HepG2 (cell line): ENCODE data around the gene NIT2. TPM values are rescaled to one million over a fixed set of nuclear protein-coding genes. Genes with fewer than 3 reads are reported as not detected.

Experiments
- GATAD2A ChIP-seq: IDR thresholded peaks from 2 replicates; pipeline ENCODE4 v1.6.1; 2016
- HNF4G ChIP-seq, 2 experiments: sonication (generic) in 1 of 2; formaldehyde crosslinking in 1 of 2; IDR thresholded peaks; 2 replicates each; pipeline versions ENCODE4 v1.4.0 to v1.6.1; 2011 to 2020; ENCODE audit warnings: borderline replicate concordance in 2 of 2, low read depth in 2 of 2, mild to moderate bottlenecking in 2 of 2, low read length in 1 of 2, missing genetic modification reagents in 1 of 2, moderate library complexity in 1 of 2
- KDM3A ChIP-seq: IDR thresholded peaks from 2 replicates; pipeline ENCODE4 v1.6.1; 2018; ENCODE audit warnings: low read depth, missing compliant biosample characterization
- KDM5A ChIP-seq: fragments of 200-600 bp; sonication (generic); IDR thresholded peaks from 2 replicates; pipeline ENCODE4 v1.7.0; 2018; ENCODE audit warnings: antibody characterized with exemption, mild to moderate bottlenecking, low read length, borderline replicate concordance
- MAFG ChIP-seq: sonication (generic); formaldehyde crosslinking; IDR thresholded peaks from 2 replicates; pipeline ENCODE4 v1.5.1; 2020; ENCODE audit warnings: mild to moderate bottlenecking, missing genetic modification reagents
- MIXL1 ChIP-seq: IDR thresholded peaks from 2 replicates; pipeline ENCODE4 v1.6.1; 2016
- SMARCC2 ChIP-seq: fragments of 450-650 bp; IDR thresholded peaks from 2 replicates; pipeline ENCODE4 v1.6.1; 2017; ENCODE audit warnings: antibody characterized with exemption, mild to moderate bottlenecking
- TBL1XR1 ChIP-seq: fragments of 150-350 bp; IDR thresholded peaks from 2 replicates; pipeline ENCODE4 v1.6.1; 2014; ENCODE audit warnings: borderline replicate concordance, low read length; ENCODE audit not compliant: partially characterized antibody
- polyA plus RNA-seq, 8 experiments: library from polyadenylated mRNA; depleted of rRNA in 3 of 8; stranded (reverse) in 7 of 8; unstranded in 1 of 8; fragments of >200 nt; fragmentation: Illumina TruSeq in 4 of 8; extraction: Trizol in 4 of 8; gene quantifications; 2 replicates each; pipeline versions ENCODE4 v1.2.1 to v1.2.3, GENCODE V29; 2011 to 2016; ENCODE audit warnings: low read depth in 4 of 8, missing spikeins in 1 of 8, mixed read lengths in 1 of 8; ENCODE audit not compliant: insufficient read depth in 1 of 8
- total RNA-seq, 5 experiments: library from RNA; depleted of rRNA; stranded (reverse); fragments of >200 nt; fragmentation: Illumina TruSeq; extraction: Trizol; gene quantifications; 2 replicates each; pipeline ENCODE4 v1.2.3, GENCODE V29; 2016; ENCODE audit warnings: low read depth in 1 of 5
- TF ChIP-seq, protein P1 (sequence below): sonication (generic); formaldehyde crosslinking; IDR thresholded peaks from 2 replicates; pipeline ENCODE4 v1.4.0; 2020; ENCODE audit warnings: missing genetic modification reagents
- TF ChIP-seq, protein P2 (sequence below): sonication (generic); formaldehyde crosslinking; IDR thresholded peaks from 2 replicates; pipeline ENCODE4 v1.5.0; 2020; ENCODE audit warnings: missing genetic modification reagents
- TF ChIP-seq, protein P3 (sequence below): sonication (generic); formaldehyde crosslinking; IDR thresholded peaks from 2 replicates; pipeline ENCODE4 v1.4.0; 2020; ENCODE audit warnings: missing genetic modification reagents
- TF ChIP-seq, protein P4 (sequence below): sonication (generic); formaldehyde crosslinking; IDR thresholded peaks from 2 replicates; pipeline ENCODE4 v1.9.0; 2022; ENCODE audit warnings: missing genetic modification reagents, mild to moderate bottlenecking, borderline replicate concordance
- TF ChIP-seq, protein P5 (sequence below): IDR thresholded peaks from 2 replicates; pipeline ENCODE4 v1.6.1; 2016; ENCODE audit warnings: missing compliant biosample characterization, missing genetic modification reagents, borderline replicate concordance
- TF ChIP-seq, protein P6 (sequence below): sonication (generic); formaldehyde crosslinking; IDR thresholded peaks from 2 replicates; pipeline ENCODE4 v1.9.0; 2021; ENCODE audit warnings: missing genetic modification reagents, mild to moderate bottlenecking, borderline replicate concordance

NIT2 gene
- total and polyA plus RNA-seq, 2 of the 13 experiments (the other 11 are each of a cell fraction or from before 2014, with no cell fraction given): 43.4 to 49.1 TPM

DNA sequence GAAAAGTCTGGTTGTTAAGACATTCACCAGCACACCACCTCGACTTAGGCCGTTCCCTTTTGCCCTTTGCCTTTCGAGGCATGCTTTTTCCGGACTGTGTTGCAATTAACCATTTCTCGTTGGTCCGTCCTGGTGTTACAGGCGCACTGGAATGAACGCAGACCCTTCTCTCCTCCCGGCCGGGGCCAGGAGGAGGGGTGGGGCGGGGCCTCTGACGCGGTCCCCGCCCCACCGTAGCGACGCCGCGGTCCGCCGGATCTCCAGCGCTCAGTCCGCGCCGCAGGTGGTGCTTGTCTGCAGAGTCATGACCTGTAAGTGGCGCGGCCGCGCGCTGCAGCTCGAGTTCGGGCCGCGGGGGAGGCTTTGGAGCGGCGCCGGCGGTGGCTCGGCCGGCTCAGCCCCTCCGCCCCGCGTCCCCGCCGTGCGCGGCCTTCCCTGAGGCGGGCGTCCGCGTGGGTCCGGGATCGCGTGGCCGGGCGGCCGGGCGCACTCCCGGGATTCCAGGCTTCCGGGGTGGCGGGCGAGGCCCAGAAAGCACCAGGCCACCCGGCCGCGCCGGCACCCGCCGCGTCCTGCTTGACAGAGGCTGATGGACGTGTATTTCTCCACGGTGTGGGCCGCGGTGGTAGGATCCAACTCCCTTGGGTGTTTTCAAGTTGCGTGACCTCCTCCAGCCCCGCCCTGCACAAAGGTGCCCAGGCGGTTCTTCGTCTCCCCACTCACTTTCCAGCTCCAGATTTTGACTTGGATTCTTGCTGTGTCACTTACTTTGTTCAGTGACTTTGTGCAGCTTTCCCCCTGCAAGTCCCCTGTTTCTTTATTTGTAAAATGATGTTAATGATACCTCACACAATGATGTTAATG is at the start of gene NIT2 (continued):
- TF ChIP-seq, protein P1, sequence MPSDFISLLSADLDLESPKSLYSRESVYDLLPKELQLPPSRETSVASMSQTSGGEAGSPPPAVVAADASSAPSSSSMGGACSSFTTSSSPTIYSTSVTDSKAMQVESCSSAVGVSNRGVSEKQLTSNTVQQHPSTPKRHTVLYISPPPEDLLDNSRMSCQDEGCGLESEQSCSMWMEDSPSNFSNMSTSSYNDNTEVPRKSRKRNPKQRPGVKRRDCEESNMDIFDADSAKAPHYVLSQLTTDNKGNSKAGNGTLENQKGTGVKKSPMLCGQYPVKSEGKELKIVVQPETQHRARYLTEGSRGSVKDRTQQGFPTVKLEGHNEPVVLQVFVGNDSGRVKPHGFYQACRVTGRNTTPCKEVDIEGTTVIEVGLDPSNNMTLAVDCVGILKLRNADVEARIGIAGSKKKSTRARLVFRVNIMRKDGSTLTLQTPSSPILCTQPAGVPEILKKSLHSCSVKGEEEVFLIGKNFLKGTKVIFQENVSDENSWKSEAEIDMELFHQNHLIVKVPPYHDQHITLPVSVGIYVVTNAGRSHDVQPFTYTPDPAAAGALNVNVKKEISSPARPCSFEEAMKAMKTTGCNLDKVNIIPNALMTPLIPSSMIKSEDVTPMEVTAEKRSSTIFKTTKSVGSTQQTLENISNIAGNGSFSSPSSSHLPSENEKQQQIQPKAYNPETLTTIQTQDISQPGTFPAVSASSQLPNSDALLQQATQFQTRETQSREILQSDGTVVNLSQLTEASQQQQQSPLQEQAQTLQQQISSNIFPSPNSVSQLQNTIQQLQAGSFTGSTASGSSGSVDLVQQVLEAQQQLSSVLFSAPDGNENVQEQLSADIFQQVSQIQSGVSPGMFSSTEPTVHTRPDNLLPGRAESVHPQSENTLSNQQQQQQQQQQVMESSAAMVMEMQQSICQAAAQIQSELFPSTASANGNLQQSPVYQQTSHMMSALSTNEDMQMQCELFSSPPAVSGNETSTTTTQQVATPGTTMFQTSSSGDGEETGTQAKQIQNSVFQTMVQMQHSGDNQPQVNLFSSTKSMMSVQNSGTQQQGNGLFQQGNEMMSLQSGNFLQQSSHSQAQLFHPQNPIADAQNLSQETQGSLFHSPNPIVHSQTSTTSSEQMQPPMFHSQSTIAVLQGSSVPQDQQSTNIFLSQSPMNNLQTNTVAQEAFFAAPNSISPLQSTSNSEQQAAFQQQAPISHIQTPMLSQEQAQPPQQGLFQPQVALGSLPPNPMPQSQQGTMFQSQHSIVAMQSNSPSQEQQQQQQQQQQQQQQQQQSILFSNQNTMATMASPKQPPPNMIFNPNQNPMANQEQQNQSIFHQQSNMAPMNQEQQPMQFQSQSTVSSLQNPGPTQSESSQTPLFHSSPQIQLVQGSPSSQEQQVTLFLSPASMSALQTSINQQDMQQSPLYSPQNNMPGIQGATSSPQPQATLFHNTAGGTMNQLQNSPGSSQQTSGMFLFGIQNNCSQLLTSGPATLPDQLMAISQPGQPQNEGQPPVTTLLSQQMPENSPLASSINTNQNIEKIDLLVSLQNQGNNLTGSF (CRISPR knock-in tag): no peak
- TF ChIP-seq, protein P2, sequence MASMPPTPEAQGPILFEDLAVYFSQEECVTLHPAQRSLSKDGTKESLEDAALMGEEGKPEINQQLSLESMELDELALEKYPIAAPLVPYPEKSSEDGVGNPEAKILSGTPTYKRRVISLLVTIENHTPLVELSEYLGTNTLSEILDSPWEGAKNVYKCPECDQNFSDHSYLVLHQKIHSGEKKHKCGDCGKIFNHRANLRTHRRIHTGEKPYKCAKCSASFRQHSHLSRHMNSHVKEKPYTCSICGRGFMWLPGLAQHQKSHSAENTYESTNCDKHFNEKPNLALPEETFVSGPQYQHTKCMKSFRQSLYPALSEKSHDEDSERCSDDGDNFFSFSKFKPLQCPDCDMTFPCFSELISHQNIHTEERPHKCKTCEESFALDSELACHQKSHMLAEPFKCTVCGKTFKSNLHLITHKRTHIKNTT: no peak
- TF ChIP-seq SMARCC2: no peak
- TF ChIP-seq, protein P3, sequence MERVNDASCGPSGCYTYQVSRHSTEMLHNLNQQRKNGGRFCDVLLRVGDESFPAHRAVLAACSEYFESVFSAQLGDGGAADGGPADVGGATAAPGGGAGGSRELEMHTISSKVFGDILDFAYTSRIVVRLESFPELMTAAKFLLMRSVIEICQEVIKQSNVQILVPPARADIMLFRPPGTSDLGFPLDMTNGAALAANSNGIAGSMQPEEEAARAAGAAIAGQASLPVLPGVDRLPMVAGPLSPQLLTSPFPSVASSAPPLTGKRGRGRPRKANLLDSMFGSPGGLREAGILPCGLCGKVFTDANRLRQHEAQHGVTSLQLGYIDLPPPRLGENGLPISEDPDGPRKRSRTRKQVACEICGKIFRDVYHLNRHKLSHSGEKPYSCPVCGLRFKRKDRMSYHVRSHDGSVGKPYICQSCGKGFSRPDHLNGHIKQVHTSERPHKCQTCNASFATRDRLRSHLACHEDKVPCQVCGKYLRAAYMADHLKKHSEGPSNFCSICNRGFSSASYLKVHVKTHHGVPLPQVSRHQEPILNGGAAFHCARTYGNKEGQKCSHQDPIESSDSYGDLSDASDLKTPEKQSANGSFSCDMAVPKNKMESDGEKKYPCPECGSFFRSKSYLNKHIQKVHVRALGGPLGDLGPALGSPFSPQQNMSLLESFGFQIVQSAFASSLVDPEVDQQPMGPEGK (CRISPR knock-in tag): peak; percentile 6
- TF ChIP-seq, protein P4, sequence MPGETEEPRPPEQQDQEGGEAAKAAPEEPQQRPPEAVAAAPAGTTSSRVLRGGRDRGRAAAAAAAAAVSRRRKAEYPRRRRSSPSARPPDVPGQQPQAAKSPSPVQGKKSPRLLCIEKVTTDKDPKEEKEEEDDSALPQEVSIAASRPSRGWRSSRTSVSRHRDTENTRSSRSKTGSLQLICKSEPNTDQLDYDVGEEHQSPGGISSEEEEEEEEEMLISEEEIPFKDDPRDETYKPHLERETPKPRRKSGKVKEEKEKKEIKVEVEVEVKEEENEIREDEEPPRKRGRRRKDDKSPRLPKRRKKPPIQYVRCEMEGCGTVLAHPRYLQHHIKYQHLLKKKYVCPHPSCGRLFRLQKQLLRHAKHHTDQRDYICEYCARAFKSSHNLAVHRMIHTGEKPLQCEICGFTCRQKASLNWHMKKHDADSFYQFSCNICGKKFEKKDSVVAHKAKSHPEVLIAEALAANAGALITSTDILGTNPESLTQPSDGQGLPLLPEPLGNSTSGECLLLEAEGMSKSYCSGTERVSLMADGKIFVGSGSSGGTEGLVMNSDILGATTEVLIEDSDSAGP (CRISPR knock-in tag): 0 out of 2 replicates have a peak, but pooled peaks have one; percentile 37
- TF ChIP-seq, protein P5, sequence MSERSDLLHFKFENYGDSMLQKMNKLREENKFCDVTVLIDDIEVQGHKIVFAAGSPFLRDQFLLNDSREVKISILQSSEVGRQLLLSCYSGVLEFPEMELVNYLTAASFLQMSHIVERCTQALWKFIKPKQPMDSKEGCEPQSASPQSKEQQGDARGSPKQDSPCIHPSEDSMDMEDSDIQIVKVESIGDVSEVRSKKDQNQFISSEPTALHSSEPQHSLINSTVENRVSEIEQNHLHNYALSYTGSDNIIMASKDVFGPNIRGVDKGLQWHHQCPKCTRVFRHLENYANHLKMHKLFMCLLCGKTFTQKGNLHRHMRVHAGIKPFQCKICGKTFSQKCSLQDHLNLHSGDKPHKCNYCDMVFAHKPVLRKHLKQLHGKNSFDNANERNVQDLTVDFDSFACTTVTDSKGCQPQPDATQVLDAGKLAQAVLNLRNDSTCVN (CRISPR knock-in tag): no peak
- TF ChIP-seq, protein P6, sequence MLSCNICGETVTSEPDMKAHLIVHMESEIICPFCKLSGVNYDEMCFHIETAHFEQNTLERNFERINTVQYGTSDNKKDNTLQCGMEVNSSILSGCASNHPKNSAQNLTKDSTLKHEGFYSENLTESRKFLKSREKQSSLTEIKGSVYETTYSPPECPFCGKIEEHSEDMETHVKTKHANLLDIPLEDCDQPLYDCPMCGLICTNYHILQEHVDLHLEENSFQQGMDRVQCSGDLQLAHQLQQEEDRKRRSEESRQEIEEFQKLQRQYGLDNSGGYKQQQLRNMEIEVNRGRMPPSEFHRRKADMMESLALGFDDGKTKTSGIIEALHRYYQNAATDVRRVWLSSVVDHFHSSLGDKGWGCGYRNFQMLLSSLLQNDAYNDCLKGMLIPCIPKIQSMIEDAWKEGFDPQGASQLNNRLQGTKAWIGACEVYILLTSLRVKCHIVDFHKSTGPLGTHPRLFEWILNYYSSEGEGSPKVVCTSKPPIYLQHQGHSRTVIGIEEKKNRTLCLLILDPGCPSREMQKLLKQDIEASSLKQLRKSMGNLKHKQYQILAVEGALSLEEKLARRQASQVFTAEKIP: no peak
- no peak for TF ChIP-seq MAFG (CRISPR knock-in tag)
- peak; percentile 62; the same call in 1 of the 2 replicates for TF ChIP-seq MIXL1 (CRISPR knock-in tag)
- 0 out of 2 replicates have a peak, but pooled peaks have one; percentile 41 for TF ChIP-seq HNF4G (IDR thresholded peaks at IDR 0.05; ENCODE audit: borderline replicate concordance, low read depth, low read length)
- no peak for TF ChIP-seq HNF4G (CRISPR knock-in tag; IDR thresholded peaks at IDR 0.05; ENCODE audit: borderline replicate concordance, low read depth)
- TF ChIP-seq GATAD2A (CRISPR knock-in tag): peak; percentile 62
- TF ChIP-seq KDM5A: no peak; the same call in 1 of the 2 replicates
- TF ChIP-seq TBL1XR1: no peak
- TF ChIP-seq KDM3A (CRISPR knock-in tag): no peak
